AG04449 (cell line): ENCODE data around the gene IMPA2.

Experiments used
- CTCF ChIA-PET: fragments of 350-600 bp; formaldehyde crosslinking; extraction: SDS; loops from one replicate; lab custom pipeline; 2021; ENCODE audit warnings: antibody characterized with exemption; lab: Yijun Ruan, JAX
- POLR2A ChIA-PET: fragments of 400-600, 350-600 bp; formaldehyde crosslinking; extraction: SDS; loops from one replicate; lab custom pipeline; 2020; ENCODE audit warnings: antibody characterized with exemption, inconsistent platforms; lab: Yijun Ruan, JAX
- DNase-seq: peaks from one replicate; pipeline ENCODE4 v3.0.0-alpha.2; 2010; ENCODE audit warnings: low read depth, low spot score
- H3K4me3 ChIP-seq: 2 replicates; pipeline ENCODE4 v1.5.1; 2011; ENCODE audit warnings: low read depth, mild to moderate bottlenecking, control low read depth, low read length
- TF ChIP-seq, protein P1 (sequence below): IDR thresholded peaks from one replicate; pipeline ENCODE4 v1.5.1; 2011; ENCODE audit warnings: mild to moderate bottlenecking, moderate library complexity, low read length, control low read depth, inconsistent platforms; ENCODE audit not compliant: insufficient read depth; ENCODE audit errors: missing control alignments

The IMPA2 gene

DNA sequence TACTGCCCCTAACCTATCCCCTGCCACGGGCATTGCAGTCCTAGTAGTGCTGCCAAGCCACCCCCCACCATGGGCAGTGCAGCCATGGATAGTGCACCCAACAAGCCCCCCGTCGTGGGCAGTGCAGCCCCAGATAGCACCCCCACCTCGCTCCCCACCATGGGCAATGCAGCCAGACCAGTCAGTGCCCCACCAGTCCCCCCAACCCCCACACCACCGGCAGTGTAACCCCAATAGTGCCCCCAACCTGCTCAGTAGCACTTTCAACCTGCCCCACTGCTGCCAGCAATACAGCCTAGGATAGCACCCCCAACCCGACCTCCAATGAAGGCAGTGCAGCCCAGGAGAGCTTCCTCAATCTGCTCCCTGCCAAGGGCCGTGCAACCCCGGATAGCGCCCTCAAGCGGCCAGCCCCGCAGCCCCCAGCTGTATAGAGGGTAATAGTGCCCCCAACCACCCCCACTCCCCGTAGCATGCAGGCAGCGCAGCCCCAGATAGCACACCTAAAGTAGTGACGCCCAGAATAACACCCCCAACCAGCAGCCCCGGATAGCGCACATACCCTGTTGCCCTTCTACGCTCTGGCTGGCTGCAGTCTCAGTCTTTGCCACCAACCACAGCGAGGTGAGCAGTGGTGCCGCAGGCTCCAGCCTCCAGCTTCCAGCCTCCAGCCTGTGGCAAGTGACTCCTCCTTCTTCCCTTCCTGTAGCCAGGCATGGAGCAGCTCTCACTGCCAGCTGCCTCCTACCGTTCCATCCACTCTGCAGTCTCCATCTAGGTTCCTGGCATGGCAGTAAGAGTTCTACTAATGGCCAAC lies 66.9 kb downstream of the IMPA2 start:
- DNase-seq: no peak
- POLR2A ChIA-PET: no interaction called here

DNA sequence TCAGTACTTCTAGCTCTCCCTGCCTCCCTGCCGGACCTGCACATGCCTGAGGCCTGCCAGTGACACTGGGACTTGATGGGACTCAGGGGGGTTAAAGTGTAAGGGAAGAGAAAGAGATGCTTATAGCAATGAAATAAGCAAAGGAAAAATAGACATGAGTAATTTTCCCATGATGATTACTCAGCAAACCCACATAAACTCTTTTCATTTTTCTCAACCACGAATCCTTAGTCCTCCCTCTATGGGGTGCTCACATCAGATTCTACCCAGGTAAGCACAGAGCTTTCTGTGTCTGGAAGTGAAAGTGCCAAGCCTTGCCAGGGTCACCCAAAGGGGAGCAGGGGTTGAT lies 67.5 kb downstream of the IMPA2 start:
- POLR2A ChIA-PET: no interaction called here
- TF ChIP-seq, protein P1, sequence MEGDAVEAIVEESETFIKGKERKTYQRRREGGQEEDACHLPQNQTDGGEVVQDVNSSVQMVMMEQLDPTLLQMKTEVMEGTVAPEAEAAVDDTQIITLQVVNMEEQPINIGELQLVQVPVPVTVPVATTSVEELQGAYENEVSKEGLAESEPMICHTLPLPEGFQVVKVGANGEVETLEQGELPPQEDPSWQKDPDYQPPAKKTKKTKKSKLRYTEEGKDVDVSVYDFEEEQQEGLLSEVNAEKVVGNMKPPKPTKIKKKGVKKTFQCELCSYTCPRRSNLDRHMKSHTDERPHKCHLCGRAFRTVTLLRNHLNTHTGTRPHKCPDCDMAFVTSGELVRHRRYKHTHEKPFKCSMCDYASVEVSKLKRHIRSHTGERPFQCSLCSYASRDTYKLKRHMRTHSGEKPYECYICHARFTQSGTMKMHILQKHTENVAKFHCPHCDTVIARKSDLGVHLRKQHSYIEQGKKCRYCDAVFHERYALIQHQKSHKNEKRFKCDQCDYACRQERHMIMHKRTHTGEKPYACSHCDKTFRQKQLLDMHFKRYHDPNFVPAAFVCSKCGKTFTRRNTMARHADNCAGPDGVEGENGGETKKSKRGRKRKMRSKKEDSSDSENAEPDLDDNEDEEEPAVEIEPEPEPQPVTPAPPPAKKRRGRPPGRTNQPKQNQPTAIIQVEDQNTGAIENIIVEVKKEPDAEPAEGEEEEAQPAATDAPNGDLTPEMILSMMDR: no peak
- DNase-seq: peak; percentile 16
- CTCF ChIA-PET: interaction anchor here (1.8 to 3.6 kb wide), 2 partner anchors 9 to 111 kb away, joined by 5 to 38 read pairs; no protein-coding TSS in a partner anchor
- no peak overlapping the region for H3K4me3 ChIP-seq

More for the DNA sequence above, 66.9 kb downstream of the IMPA2 start:
- H3K4me3 ChIP-seq: no peak overlapping the region
- CTCF ChIA-PET: interaction anchor here (1.8 to 3.6 kb wide), 2 partner anchors 8 to 110 kb away, joined by 5 to 38 read pairs; no protein-coding TSS in a partner anchor
- TF ChIP-seq, protein P1: no peak

DNA sequence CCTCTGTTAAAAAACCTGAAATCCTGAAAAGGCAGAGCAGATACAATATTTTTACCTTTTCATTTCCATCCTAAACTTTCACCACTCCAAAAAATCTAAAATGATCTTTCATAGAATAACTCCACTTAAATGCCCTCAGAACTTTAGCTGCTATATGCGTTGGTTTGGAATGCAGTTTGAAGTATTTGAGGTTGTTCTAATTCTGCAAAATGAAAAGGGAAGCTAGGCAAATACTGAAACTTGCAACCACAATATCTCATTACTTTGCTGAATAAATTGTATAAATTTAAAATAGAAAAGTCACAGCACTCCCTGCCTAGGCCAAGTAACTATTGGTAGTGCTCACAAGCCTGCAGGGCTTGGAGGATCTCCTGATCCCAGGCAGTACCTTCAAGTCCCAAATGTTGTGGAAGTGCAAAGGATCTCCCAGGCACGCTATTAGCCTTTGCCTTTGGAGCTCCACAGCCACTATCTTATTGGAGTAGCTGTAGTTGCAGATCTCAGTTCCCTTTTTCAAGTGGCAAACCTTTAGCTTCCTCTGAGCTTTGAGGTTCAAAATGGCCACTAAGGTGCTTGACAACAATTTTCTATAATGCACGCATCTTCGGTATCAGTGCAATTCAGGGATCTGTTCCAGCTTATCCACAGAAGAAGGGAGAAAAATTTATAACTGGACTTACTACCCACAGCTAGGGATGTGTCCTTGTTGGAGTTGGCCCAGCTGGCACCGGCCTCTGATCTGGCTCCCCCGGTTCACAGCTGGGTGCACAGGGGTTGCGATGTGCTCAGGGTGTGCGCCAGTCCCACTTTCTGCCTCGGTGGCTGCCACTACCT lies 68.9 kb downstream of the IMPA2 start:
- no peak overlapping the region for H3K4me3 ChIP-seq
- ChIA-PET CTCF (interaction anchor here (1.4 to 3.6 kb wide), 4 partner anchors 10 to 318 kb away, joined by 3 to 38 read pairs (median 4); no protein-coding TSS in a partner anchor), POLR2A (interaction anchor here (0.5 kb wide), 1 partner anchor 1712 kb away, joined by 3 read pairs; no protein-coding TSS in a partner anchor)

DNA sequence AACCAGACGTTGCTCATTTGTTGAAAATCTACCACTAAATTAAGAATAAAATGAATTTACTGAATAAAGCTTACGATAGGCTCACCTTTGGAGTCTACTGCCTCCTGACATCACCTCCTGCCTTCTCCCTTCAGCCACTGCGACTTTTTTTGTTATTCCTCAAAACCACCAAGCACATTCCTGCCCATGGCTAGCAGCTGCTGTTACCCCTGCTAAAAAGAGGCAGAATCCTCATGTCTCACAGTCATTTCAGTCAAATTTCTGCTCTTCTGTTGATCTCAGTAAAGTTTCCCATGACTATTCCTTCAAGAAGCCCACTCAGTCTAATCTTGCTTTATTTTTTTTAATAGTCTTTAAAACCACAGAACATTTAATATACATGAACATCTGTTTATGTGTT lies 71.6 kb downstream of the IMPA2 start:
- H3K4me3 ChIP-seq: no peak overlapping the region
- DNase-seq: no peak
- ChIA-PET CTCF (interaction anchor here (0.8 to 2.5 kb wide), 2 partner anchors 14 to 58 kb away, joined by 3 to 18 read pairs; no protein-coding TSS in a partner anchor), POLR2A (no interaction called here)
- TF ChIP-seq, protein P1: no peak

More for the DNA sequence above, 68.9 kb downstream of the IMPA2 start:
- DNase-seq: no peak
- TF ChIP-seq, protein P1: no peak

DNA sequence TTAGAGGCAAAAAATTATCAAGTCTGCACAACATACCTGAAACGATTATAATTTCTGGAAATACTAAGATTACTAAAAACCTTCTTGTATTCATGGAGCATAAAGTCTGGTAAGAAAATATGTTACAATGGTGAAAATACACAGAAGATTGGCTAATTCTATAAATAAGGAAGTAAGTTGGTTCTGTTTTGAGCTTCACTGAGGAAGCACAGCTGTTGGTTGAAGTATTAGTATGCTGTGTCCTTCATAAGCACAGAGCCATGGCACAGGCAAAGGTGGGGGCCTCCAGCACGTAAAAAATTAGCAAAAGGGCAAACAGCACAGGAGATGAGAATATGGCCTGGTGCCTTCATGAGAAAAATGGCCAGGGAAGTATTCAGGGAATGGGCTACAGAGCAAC lies 72.0 kb downstream of the IMPA2 start:
- no peak for DNase-seq
- H3K4me3 ChIP-seq: no peak overlapping the region
- POLR2A ChIA-PET: no interaction called here
- TF ChIP-seq, protein P1: no peak
- CTCF ChIA-PET: interaction anchor here (0.8 to 2.5 kb wide), 2 partner anchors 15 to 59 kb away, joined by 3 to 18 read pairs; no protein-coding TSS in a partner anchor
